ENCODE results near the gene GPR87.

DNA sequence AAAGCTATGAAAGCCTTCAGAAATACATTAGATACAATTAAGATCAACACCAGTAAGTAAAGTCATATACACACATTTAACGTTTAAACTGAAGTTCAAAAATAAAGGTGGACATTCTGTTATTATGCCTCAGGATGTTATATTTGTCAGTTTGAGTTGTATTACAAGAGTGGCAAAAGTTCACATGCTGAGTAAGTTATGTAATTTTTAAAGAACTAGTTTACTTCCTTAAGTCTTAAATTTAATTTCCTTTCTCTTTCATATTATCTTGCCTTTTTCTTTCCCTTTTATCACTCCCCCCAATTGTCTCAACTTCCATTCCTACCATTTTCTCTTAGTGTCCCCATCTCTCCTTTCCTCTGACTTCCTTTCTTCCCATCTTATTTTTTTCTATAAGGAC is 4.9 kb upstream of the GPR87 start:
- TF ChIP-seq, protein P1, sequence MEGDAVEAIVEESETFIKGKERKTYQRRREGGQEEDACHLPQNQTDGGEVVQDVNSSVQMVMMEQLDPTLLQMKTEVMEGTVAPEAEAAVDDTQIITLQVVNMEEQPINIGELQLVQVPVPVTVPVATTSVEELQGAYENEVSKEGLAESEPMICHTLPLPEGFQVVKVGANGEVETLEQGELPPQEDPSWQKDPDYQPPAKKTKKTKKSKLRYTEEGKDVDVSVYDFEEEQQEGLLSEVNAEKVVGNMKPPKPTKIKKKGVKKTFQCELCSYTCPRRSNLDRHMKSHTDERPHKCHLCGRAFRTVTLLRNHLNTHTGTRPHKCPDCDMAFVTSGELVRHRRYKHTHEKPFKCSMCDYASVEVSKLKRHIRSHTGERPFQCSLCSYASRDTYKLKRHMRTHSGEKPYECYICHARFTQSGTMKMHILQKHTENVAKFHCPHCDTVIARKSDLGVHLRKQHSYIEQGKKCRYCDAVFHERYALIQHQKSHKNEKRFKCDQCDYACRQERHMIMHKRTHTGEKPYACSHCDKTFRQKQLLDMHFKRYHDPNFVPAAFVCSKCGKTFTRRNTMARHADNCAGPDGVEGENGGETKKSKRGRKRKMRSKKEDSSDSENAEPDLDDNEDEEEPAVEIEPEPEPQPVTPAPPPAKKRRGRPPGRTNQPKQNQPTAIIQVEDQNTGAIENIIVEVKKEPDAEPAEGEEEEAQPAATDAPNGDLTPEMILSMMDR (IDR thresholded peaks at IDR 0.05 in 8 of 11, conservative IDR thresholded peaks at IDR 0.05 in 3 of 11), result no peak
- no peak for TF ChIP-seq POLR2A (IDR thresholded peaks at IDR 0.05)
- no peak for TF ChIP-seq POLR2AphosphoS5 (IDR thresholded peaks at IDR 0.05)
